HG03575 (cell line): ENCODE measurements around the gene PLCB3.
"Not testable (repeated sequence)": the region's sequence is repeated elsewhere in the genome, so short reads cannot be mapped to it uniquely, and the experiment has no call there.

ENCODE experiments used
- ATAC-seq: cut with Tn5 transposase; IDR thresholded peaks from one replicate; pipeline ENCODE4 v1.9.1; 2021; ENCODE audit not compliant: unreplicated experiment, insufficient number of reproducible peaks, low FRiP score; ENCODE audit errors: extremely low read depth

PLCB3 gene

DNA sequence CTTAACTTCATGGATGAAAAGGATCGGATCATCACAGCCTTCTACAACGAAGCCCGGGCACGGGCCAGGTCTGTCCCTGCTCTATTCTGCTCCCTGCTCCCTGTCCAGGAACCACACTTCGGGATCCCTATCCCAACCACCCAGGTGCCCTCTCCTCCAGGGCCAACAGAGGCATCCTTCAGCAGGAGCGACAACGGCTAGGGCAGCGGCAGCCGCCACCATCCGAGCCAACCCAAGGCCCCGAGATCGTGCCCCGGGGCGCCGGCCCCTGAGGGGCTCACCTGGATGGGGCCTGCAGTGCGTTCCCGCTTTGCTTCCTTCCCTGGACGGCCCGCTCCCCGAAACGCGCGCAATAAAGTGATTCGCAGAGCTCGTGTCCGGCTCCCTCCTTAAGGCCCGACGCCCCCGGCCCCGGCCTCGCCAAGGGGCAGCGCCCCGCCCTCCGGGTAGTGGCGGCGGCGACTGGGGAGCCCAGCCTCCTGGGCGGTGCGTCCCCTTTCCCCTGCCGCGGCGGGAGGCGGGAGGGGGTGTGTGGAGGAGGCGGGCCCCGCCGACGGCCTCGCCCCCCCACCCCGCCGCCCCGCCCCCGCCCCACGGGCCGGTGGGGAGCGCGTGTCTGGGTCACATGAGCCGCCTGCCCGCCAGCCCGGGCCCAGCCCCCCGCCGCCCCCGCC, 17.3 kb upstream of the PLCB3 start, which contains the start of gene VEGFB:
VEGFB (plus strand) TSS at position 672 of the 674 bp plus-strand sequence. CDS start 250 bp downstream, outside the sequence.
- no peak for ATAC-seq

DNA sequence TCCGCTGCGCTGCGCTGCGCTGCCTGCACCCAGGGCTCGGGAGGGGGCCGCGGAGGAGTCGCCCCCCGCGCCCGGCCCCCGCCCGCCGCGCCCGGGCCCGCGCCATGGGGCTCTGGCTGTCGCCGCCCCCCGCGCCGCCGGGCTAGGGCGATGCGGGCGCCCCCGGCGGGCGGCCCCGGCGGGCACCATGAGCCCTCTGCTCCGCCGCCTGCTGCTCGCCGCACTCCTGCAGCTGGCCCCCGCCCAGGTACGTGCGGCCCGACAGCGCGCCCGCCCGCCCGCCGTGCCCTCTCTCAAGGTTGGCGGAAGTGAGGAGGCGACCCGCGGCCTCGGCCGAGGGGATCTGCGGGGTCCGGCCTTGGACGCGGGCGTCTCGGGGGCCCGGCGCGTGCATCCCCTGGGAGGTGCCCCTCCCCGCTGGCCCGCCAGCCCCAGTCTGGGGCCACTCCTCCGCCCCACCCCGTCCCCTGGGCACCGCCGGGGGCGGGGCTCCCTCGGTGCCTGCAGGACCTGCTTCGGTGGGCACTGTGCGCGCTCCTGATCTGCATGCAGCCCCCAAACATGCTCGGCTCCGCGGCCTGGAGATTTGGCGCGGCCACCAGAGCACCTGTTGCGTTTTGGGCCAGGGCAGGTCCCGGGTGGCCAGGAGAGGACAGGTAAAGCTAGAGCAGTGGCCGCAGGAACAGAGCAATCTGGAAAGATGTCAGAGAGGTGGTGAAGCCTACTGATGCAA, 16.5 kb upstream of the PLCB3 start:
- no peak for ATAC-seq

DNA sequence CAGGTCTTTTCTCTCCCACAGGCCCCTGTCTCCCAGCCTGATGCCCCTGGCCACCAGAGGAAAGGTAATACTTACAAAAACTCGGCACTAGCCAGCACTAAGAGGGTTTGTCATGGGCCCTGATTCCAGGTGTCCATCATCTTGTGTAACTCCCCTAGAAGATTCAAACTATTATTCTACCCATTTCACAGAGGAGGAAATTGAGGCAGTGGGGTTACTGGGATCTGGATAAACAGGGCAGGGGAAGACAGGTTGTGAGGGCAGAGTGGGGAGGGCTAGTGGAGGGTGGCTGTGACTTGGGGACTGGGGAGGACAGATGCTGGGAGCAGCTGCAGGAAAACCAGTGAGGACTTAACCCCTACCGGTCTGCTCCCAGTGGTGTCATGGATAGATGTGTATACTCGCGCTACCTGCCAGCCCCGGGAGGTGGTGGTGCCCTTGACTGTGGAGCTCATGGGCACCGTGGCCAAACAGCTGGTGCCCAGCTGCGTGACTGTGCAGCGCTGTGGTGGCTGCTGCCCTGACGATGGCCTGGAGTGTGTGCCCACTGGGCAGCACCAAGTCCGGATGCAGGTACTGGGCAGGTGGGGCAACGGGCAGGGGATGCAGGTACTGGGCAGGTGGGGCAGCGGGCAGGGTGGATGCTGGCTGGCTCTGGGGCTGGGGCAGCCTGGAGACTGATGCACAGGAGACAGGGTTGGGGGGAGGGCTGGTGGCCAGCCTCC, 15.7 kb upstream of the PLCB3 start:
- ATAC-seq = no peak

DNA sequence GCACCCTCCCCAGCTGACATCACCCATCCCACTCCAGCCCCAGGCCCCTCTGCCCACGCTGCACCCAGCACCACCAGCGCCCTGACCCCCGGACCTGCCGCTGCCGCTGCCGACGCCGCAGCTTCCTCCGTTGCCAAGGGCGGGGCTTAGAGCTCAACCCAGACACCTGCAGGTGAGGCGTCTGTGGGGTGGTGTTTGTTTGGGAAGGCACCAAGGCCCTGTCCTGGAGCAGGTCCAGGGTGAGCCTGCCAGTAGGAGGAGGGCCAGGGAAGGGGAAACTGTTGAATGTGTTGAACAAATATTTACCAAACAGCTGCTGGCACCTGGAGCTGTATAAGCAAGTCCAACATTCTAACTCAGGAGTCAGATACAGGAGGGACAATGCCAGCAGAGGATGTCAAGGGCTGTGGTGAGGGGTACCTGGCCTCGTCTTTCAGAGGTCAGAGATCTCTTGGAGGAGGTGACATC, 13.8 kb upstream of the PLCB3 start:
- ATAC-seq = no peak

DNA sequence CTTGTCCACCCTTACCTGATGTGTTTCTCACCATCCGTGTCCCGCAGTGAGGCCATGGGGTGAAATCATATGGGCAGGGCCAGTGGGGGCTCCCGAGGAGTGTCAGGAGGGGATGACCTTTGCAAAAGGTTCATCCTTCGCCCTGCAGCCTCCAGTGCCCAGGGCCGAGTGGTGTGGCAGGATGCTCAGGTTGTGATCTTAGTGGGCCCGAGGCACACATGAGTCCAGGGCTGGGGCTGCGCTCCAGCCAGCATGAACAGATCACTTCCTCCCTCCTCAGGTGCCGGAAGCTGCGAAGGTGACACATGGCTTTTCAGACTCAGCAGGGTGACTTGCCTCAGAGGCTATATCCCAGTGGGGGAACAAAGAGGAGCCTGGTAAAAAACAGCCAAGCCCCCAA, 13.3 kb upstream of the PLCB3 start:
- ATAC-seq = no peak

DNA sequence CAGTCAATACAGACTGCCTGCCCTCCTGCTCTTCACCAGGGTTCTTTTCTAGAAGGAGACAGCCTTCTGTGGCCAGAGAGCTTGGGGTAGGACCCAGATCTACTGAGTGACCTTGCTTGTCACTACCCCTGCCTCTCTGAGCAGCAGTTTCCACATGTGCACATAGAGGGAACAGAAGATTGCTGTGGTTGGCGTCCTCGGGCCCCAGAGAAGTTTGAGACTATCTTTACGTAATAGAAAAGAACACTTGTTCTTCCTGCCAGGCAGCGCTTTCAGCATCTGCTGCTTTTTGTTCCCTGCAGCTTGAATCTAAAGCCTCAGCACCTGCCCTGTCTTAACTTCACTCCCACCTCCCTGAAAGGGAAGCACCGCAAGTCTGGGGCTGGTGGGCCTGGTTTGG, 12.3 kb upstream of the PLCB3 start:
- ATAC-seq = no peak

DNA sequence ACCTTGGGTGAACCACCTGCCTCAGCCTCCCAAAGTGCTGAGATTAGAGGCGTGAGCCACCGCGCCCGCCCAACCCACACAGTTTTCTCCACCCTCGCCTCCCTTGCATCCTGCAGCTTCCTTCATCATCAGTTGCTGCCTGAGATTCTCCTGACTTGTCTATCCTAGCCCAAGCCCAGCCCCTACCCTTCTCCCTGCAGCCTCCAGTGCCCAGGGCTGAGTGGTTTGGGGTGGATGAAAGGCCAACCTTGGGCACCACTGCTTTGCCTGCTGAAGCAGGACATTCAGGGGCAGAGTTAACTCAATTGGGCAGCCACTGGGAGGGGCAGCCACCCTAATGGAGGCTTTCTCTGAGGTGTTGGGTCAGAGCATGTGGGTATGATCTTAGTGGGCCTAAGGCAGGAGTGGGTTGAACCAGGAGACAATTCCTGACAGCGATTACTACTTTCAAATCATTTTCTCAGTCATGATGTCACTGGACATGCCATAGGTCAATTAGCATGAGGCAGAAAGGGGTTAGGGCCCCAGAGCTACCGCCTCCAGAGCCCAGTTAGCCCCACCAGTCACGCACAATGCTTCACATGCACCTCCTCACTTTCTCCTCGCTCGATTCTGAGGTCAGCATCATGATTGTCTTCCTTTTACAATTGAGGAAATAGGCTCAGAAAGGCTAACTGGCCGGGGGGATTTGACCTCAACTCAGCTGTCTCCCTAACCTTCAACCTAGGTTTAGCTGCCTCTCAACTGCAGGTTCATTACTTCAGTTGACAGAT, 11.5 kb upstream of the PLCB3 start:
- no peak for ATAC-seq

DNA sequence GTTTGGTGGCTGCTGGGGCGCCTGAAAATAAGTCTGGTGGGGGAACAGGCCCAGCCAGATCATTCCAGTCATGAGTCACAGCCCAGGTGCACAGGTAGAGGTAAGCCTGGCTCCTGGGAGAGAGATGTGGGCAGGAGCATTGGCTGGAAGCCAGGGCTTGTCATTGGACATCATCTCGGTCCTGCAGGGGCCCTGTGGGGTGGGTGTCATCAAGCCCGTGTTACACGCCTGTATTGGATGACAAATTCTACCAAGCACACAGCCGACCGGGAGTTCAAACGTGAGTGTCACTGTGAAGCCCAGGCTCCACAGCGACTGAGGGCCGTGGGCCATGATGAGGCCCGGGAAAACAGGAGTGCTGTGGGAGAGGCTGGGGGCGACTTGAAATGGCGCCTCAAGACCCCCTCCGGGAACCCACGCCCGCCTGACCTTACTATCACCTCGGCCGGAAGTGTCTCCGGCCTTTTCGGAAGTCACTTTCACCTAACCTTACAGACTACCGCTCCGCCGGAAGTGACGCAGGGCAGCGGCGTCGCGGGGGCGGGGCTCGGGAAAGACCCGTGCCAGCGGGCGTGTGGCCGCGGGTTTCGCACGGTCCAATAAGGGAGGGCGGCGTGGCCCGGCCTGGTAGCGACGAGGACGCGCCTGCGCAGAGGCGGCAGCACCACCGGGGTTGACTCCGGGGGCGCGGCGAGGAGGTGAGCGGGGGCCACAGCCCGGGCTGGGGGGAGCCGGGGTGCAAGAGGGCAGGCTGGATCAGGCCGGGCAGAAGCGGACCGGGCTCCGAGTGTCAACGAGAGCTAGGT, 10.7 kb upstream of the PLCB3 start, which contains the start of gene FKBP2:
FKBP2 (plus strand) TSS at position 661 of the 806 bp plus-strand sequence. CDS start 1,293 bp downstream, outside the sequence.
- no peak for ATAC-seq

DNA sequence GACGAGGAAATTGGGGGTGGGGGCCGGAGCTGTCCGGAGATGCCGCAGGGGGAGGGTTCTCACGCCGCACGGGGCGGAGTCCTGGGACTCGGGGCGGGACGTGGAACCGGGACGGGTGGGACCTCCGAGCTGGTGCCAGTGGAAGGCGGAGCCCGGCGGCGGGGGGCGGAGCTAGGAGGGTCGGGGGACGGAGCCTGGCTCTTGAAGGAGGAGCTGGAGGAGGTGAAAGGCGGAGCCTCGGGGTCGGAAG, 10.2 kb upstream of the PLCB3 start:
- no peak for ATAC-seq

DNA sequence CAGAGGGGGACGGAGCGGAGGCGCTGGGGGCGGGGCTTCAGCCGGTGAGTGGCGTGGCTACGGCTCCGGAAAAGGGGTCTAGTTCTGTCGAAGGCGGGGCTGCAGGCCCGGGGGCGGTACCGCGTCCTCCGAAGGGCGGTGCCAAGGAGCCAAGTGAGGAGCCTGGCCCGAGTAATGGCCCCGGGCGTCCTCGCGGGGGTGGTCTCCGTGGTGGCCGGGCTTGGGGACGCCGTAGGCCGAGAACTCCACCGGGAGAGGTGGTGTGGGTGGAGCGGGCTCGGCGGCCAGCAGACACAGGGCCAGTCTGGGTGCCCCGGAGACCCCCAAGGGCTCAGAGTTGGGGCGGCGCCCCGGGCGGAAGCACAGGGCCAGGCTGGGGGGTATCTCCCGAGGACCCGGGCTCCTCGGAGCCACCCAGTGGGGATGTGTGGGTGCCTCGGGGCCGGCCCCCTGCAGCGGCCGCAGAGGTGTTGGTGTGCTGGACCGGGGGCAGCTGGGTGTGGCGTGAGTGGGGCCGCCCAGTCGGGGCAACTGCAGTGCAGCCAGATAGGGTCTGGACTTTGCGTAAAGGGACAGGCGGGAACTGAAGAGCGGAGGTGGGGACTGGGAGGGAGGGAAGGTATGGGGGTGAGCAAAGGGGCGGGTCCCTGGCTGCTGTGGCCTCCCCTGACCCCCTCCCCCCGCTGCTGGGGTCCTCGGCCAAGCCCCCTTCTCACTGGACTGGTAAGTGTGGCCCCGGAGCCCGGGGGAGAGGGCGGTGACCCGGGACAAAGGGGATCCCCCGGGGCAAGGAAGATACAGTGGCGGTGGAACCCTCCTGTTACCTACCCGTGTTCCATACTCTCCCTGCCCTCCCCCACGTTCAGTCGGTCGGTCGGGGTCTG, 9.6 kb upstream of the PLCB3 start:
- no peak for ATAC-seq

DNA sequence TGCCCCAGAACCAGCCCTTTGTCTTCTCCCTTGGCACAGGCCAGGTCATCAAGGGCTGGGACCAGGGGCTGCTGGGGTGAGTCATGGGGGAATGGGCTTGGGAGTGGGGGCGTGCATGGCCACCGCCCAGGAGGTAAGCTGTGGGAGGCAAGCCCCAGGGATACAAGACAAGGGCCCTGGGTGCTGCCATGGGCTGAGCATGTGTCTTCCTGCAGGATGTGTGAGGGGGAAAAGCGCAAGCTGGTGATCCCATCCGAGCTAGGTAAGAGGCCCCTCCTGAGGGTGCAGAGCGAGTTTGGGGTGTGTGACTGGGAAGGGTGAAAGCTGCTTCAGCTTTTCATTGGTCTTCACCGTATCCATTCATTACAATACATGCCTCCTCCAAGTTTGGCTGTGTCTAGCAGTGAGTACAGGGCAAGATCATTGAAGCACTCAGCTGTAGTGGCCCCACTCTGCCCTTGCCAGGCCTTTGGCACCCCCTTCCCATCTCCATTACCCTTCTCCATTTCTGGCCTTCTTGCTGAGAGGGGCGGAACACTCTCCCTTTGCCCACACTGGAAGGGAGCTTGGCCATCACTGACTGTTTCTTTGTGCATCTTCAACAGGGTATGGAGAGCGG, 8.0 kb upstream of the PLCB3 start:
- ATAC-seq = no peak

DNA sequence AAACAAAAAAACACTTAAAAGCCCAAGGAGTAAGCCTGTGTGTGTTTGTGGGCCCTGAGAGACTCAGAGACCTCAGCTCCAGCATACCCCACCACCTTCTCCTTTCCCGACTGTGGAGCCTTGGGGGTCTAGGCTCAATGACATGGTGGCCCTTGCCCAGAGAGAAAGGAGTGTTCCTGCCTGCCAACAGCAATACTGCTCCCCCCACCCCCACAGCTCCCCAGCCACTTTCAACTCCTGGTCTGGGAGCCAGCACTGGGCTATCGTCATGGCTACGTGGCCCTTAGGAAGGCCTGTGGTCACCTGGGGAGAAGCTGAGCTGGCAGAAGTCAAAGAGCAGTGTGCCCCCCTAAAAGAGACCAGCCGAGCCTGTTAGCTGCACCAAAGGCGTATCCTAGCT, 7.2 kb upstream of the PLCB3 start:
- no peak for ATAC-seq

DNA sequence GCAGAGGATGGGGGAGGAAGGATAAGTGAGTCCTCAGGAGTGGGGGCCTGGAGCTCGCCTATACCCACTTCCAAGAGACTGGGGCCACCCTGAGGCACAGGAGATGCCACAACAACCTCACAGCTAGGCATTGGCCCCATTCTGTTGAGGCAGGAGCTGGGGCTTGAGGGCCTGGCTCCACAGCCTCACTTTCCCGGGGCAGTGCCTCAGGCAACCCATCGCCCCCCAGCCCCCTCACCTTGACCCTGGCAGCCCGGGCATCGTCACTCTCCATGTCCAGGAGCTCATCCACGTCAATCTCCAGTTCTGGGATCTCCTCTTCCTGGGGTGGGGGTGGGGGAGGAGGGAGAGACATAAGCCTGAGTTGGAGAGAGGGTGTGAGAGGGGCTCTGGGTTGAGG, 6.4 kb upstream of the PLCB3 start:
- no peak for ATAC-seq

DNA sequence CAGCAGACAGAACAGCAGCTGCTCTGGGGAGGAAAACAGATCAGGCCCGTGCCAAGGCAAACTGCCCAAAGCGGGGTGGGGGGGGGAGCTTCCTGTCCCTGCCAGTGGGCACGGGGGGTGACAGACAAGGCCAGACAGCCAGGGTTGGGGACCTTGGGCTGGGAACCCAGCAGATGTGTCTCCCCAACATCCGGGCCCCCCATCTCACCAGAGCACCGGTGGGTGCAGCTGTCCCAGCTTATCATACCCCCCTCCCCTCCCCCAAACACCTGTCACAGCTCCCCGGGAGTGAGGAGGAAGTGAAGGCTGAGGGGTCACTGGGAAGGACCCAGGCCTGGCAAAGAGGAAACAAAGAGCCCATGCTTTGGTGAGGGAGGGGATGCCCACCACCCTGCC, 5.9 kb upstream of the PLCB3 start:
- ATAC-seq = no peak

DNA sequence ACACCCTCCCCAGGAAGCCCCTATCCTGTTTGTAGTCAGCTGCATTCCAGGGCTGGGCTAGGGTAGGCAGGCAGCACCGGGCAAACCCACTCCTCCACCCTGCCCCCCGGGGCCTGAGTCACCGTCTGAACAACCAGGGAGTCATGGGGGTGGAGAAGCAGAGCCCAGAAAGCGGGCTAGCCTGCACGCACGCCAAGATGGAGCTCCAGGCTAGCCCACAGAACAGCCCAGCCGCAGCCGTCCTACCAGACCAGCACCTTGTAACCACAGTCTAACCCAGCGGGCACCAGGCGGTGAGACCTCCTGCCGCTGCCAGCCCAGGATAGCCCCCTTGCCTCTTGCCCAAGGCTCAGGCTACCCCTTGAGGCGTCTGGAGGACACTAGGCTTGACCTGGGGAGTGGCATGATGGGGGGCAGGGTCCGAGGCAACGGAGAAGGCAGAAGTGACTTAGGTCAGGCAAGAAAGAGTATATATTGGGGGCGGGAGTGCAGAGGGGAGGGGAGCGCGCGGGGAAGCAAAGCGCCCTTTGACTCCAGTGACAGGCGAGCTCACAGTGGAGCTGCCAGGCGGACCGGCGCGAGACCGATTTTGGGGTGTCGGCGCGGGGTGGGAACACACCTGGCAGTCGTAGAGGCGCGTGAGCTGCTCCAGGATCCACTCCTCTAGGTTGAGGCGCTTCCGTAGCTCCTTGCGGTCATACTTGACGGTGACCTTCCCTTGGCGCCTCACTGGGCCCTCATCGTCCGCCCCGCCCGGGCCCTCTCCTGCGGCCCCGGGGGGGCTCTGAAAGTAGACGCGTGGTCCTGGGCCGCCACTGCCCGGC, 5.3 kb upstream of the PLCB3 start:
- no peak for ATAC-seq

DNA sequence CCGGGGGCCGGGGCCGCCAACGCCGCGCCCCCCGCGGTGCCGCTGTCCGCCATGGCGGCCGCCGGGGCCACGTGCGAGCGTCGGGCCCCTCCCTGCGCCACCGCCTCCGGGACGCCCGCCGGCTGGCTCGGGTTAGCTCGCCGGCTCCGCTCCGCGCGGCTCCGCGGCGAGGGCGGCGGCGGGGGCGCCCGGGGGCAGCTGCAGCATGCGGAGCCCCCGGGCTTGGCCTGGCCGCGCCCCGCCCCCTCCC, 4.8 kb upstream of the PLCB3 start:
- ATAC-seq = not testable (repeated sequence)
